Ectodermal cell (in vitro differentiated cells): Measurements from ENCODE around the gene SERBP1.
"Not testable (repeated sequence)": the region's sequence is repeated elsewhere in the genome, so short reads cannot be mapped to it uniquely, and the experiment has no call there.

Source experiments
- H3K27ac ChIP-seq: 2 replicates; pipeline ENCODE4 v1.7.0; 2013; ENCODE audit warnings: mild to moderate bottlenecking, low read depth, low read length; ENCODE audit not compliant: insufficient read depth, poor library complexity, severe bottlenecking
- H3K27me3 ChIP-seq: 2 replicates; pipeline ENCODE4 v1.7.0; 2013; ENCODE audit warnings: mild to moderate bottlenecking, low read length; ENCODE audit not compliant: insufficient read depth, control insufficient read depth, poor library complexity, severe bottlenecking
- H3K36me3 ChIP-seq: one replicate; pipeline ENCODE4 v1.7.0; 2013; ENCODE audit warnings: low read length; ENCODE audit not compliant: control insufficient read depth, insufficient read depth
- H3K4me1 ChIP-seq: one replicate; pipeline ENCODE4 v1.7.0; 2013; ENCODE audit warnings: low read length; ENCODE audit not compliant: control insufficient read depth, insufficient read depth
- H3K4me3 ChIP-seq: 2 replicates; pipeline ENCODE4 v1.7.0; 2013; ENCODE audit warnings: low read depth, low read length, control low read depth; ENCODE audit not compliant: insufficient read depth
- H3K9me3 ChIP-seq: 2 replicates; pipeline ENCODE4 v1.7.0; 2013; ENCODE audit warnings: mild to moderate bottlenecking, low read length, moderate library complexity; ENCODE audit not compliant: control insufficient read depth
- WGBS, 2 experiments: methylation state at CpG; one replicate each; pipeline ENCODE4 v1.1.7; 2013; ENCODE audit warnings: missing lambda C conversion rate in 2 of 2; 5-methylcytosine and 5-hydroxymethylcytosine counted together

SERBP1 gene

GRCh38 chr1:67429528-67430357, 459 bp downstream of the SERBP1 start:
- H3K36me3 ChIP-seq, result peaks cover 11% of the 10 kb centered on the region
- H3K27ac ChIP-seq, result peak overlapping the region; percentile 11
- WGBS, 2 experiments, result 0% methylated on average over 69 of the region's 69 CpGs
- H3K27me3 ChIP-seq, result no peaks in the 10 kb centered on the region
- H3K4me1 ChIP-seq, result no peaks in the 10 kb centered on the region
- H3K4me3 ChIP-seq, result peak overlapping the region; percentile 89
- H3K9me3 ChIP-seq, result no peaks in the 10 kb centered on the region

- no peaks in the 10 kb centered on the region for H3K4me1 ChIP-seq
- peak overlapping the region; percentile 89 for H3K4me3 ChIP-seq
- H3K36me3 ChIP-seq, result peaks cover 13% of the 10 kb centered on the region
- no peaks in the 10 kb centered on the region for H3K27me3 ChIP-seq
- H3K9me3 ChIP-seq, result no peaks in the 10 kb centered on the region
- no peak overlapping the region for H3K27ac ChIP-seq
- 0 to 1% methylated on average over 25 of the region's 25 CpGs for WGBS, 2 experiments
Observed at GRCh38 chr1:67429011-67429527, 1.1 kb downstream of the SERBP1 start.

GRCh38 chr1:67427947-67428346, 2.3 kb downstream of the SERBP1 start:
- Histone ChIP-seq H3K9me3 (no peaks in the 10 kb centered on the region), H3K36me3 (peaks cover 18% of the 10 kb centered on the region), H3K27ac (no peak overlapping the region), H3K4me3 (peak overlapping the region; percentile 89), H3K27me3 (no peaks in the 10 kb centered on the region), H3K4me1 (no peaks in the 10 kb centered on the region)
- 5 to 11% methylated on average over 3 of the region's 3 CpGs for WGBS, 2 experiments

- no peaks in the 10 kb centered on the region for H3K4me1 ChIP-seq
- H3K36me3 ChIP-seq, result peaks cover 22% of the 10 kb centered on the region
- WGBS, 2 experiments, result 26 to 32% methylated on average over 2 of the region's 2 CpGs
- H3K27ac ChIP-seq, result no peak overlapping the region
- H3K9me3 ChIP-seq, result no peaks in the 10 kb centered on the region
- H3K27me3 ChIP-seq, result no peaks in the 10 kb centered on the region
- H3K4me3 ChIP-seq, result peak overlapping the region; percentile 89
Observed at GRCh38 chr1:67427465-67427864, 2.7 kb downstream of the SERBP1 start.

- Histone ChIP-seq H3K9me3 (no peaks in the 10 kb centered on the region), H3K4me3 (no peak overlapping the region), H3K27ac (no peak overlapping the region), H3K4me1 (no peaks in the 10 kb centered on the region), H3K36me3 (peaks cover 48% of the 10 kb centered on the region), H3K27me3 (no peaks in the 10 kb centered on the region)
Observed at GRCh38 chr1:67420835-67421492, 9.2 kb downstream of the SERBP1 start.

- Histone ChIP-seq H3K9me3 (no peaks in the 10 kb centered on the region), H3K27ac (no peak overlapping the region), H3K4me3 (no peak overlapping the region), H3K4me1 (no peaks in the 10 kb centered on the region), H3K36me3 (peaks cover 56% of the 10 kb centered on the region), H3K27me3 (no peaks in the 10 kb centered on the region)
- 94 to 96% methylated on average over 5 to 6 of the region's 6 CpGs for WGBS, 2 experiments
Observed at GRCh38 chr1:67418839-67419586, 11.2 kb downstream of the SERBP1 start.

GRCh38 chr1:67417733-67418132, 12.5 kb downstream of the SERBP1 start:
- H3K27ac ChIP-seq, H3K27me3 ChIP-seq, H3K4me1 ChIP-seq, H3K4me3 ChIP-seq, H3K9me3 ChIP-seq: not testable (repeated sequence)
- WGBS, 2 experiments, result 87 to 91% methylated on average over 3 of the region's 4 CpGs
- peaks cover 62% of the 10 kb centered on the region for H3K36me3 ChIP-seq

GRCh38 chr1:67415041-67415440, 15.2 kb downstream of the SERBP1 start:
- peaks cover 48% of the 10 kb centered on the region for H3K36me3 ChIP-seq
- H3K27me3 ChIP-seq, result no peaks in the 10 kb centered on the region
- H3K9me3 ChIP-seq, result no peaks in the 10 kb centered on the region
- no peak overlapping the region for H3K4me3 ChIP-seq
- WGBS, 2 experiments, result 93 to 97% methylated on average over 10 to 13 of the region's 13 CpGs
- H3K27ac ChIP-seq, result no peak overlapping the region
- H3K4me1 ChIP-seq, result no peaks in the 10 kb centered on the region

- H3K9me3 ChIP-seq, result no peaks in the 10 kb centered on the region
- no peak overlapping the region for H3K4me3 ChIP-seq
- 93 to 95% methylated on average over 2 of the region's 2 CpGs for WGBS, 2 experiments
- H3K27me3 ChIP-seq, result no peaks in the 10 kb centered on the region
- H3K27ac ChIP-seq, result no peak overlapping the region
- peaks cover 48% of the 10 kb centered on the region for H3K36me3 ChIP-seq
- no peaks in the 10 kb centered on the region for H3K4me1 ChIP-seq
Observed at GRCh38 chr1:67414574-67414973, 15.6 kb downstream of the SERBP1 start.

- not testable (repeated sequence) for H3K27ac ChIP-seq, H3K27me3 ChIP-seq, H3K4me3 ChIP-seq, H3K4me1 ChIP-seq, H3K9me3 ChIP-seq
- peaks cover 41% of the 10 kb centered on the region for H3K36me3 ChIP-seq
- WGBS, 2 experiments, result 84 to 90% methylated on average over 2 of the region's 2 CpGs
Observed at GRCh38 chr1:67413101-67413500, 17.1 kb downstream of the SERBP1 start.
